Stomach smooth muscle (tissue), 2 donors: ENCODE measurements around the gene CNKSR2.

Experiments
- H3K27ac ChIP-seq: one replicate; pipeline ENCODE4 v1.7.0; 2013; ENCODE audit warnings: mild to moderate bottlenecking, low read length, inconsistent platforms
- H3K27me3 ChIP-seq, 2 donors: one replicate each; pipeline ENCODE4 v1.7.0; 2013; ENCODE audit warnings: low read length in 2 of 2; ENCODE audit not compliant: insufficient read depth in 2 of 2, control insufficient read depth in 1 of 2
- H3K36me3 ChIP-seq, 2 donors: one replicate each; pipeline ENCODE4 v1.7.0; 2013; ENCODE audit warnings: low read length in 2 of 2; ENCODE audit not compliant: control insufficient read depth in 2 of 2, insufficient read depth in 2 of 2
- H3K4me1 ChIP-seq: one replicate; pipeline ENCODE4 v1.7.0; 2013; ENCODE audit warnings: low read length; ENCODE audit not compliant: control insufficient read depth, insufficient read depth
- H3K4me3 ChIP-seq, 2 donors: one replicate each; pipeline ENCODE4 v1.7.0; 2013; ENCODE audit warnings: low read length in 2 of 2
- H3K9ac ChIP-seq, 2 donors: one replicate each; pipeline ENCODE4 v1.7.0; 2013; ENCODE audit warnings: low read length in 2 of 2, mild to moderate bottlenecking in 1 of 2
- H3K9me3 ChIP-seq, 2 donors: one replicate each; pipeline ENCODE4 v1.7.0; 2013; ENCODE audit warnings: low read length in 2 of 2; ENCODE audit not compliant: control insufficient read depth in 2 of 2
- donor health status: healthy.
- donor health status: Pancreatic carcinoma.

The CNKSR2 gene

GRCh38 chrX:21586001-21586400 lies 211.8 kb downstream of the CNKSR2 start:
- Histone ChIP-seq H3K9ac (no peak overlapping the region), H3K27ac (no peak overlapping the region), H3K27me3 (no peaks in the 10 kb centered on the region), H3K4me1 (no peaks in the 10 kb centered on the region), H3K4me3 (no peak overlapping the region), H3K9me3 (peaks cover 0 to 4% of the 10 kb centered on the region in 2 donors), H3K36me3 (no peaks in the 10 kb centered on the region)

DNA sequence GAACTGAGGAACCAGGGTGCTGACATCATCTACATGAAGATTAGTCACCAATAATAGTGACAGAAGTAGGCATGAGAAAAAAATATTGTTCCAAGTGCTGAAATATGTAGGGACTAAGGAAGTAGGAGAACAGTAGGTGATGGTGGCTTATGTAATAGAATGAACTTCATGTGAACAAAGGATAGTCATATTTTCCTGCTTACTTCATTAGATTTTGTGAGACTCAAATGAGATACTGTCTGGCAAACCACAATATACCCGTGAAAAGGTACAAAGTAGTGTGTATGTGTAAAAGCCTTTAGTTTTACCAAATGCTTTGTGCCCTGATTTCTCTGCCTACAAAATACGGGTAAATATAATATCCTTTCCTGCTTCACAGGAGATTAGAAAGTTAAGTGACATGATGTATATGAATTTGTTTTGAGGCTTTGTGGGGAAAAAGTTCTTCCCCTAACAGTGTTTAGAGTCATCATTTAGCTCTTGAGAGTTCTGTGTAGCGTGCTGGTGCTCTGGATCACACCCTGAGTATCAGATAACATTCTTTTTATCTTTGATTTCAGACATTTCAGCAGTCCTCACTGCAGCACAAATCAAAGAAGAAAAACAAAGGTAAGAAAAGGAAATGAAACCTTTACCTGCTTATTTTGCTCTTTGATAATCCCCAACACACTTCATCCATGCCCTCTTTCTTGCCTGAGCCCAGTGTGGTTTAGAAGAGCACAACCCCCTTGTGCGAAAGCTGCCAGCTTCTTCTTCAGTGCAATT lies 216.0 kb downstream of the CNKSR2 start:
- Histone ChIP-seq H3K4me3 (no peak overlapping the region), H3K4me1 (no peaks in the 10 kb centered on the region), H3K9ac (no peak overlapping the region), H3K36me3 (no peaks in the 10 kb centered on the region), H3K9me3 (peaks cover 0 to 4% of the 10 kb centered on the region in 2 donors), H3K27me3 (no peaks in the 10 kb centered on the region), H3K27ac (no peak overlapping the region)

- no peaks in the 10 kb centered on the region for H3K9me3 ChIP-seq
- no peaks in the 10 kb centered on the region for H3K4me1 ChIP-seq
- H3K4me3 ChIP-seq, result no peak overlapping the region
- H3K36me3 ChIP-seq, result no peaks in the 10 kb centered on the region
- H3K27ac ChIP-seq, result no peak overlapping the region
- no peak overlapping the region for H3K9ac ChIP-seq
- H3K27me3 ChIP-seq, result no peaks in the 10 kb centered on the region
Measured at GRCh38 chrX:21606002-21606401, 231.8 kb downstream of the CNKSR2 start.

DNA sequence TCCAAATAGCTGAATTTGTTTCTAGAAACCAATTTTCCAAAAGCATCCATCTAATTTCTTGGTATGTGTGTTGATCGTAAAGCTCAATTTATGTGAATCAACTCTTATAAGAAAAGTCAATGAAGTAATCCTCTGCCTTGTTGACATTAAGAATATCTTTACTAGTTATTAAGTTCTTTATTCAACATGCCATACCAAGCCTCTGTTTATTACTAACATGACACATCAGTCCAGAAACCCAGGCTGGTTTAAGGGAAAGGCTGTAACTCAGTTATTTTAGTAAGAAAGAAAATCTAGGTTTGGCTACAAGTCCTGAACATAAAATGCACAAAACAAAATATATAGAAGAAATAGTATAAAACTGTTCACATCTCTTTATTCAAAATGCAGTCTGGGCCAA lies 235.9 kb downstream of the CNKSR2 start:
- Histone ChIP-seq H3K4me1 (no peaks in the 10 kb centered on the region), H3K27me3 (no peaks in the 10 kb centered on the region), H3K9ac (no peak overlapping the region), H3K27ac (no peak overlapping the region), H3K36me3 (no peaks in the 10 kb centered on the region), H3K4me3 (no peak overlapping the region), H3K9me3 (no peaks in the 10 kb centered on the region)

DNA sequence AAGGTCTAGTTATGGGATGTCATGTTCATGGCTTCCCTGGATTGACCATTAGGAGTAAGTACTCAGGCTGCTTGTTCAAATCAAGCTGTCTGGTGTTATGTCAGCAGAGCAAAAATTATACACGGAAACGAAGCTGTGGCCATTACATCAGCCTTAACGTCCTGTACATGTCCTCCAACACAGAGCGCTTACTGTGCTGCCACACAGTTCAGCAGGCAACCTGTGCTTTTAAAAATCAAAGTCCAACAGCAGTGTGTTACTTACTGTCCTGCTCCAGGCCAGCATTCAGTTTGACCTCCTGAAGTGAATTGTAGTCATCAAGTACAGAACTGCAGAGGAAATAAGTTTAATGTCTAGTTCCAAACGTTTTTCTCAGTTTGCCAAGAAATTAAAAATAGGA lies 237.9 kb downstream of the CNKSR2 start:
- Histone ChIP-seq H3K4me3 (no peak overlapping the region), H3K9ac (no peak overlapping the region), H3K4me1 (no peaks in the 10 kb centered on the region), H3K9me3 (no peaks in the 10 kb centered on the region), H3K27ac (no peak overlapping the region), H3K36me3 (no peaks in the 10 kb centered on the region), H3K27me3 (no peaks in the 10 kb centered on the region)

DNA sequence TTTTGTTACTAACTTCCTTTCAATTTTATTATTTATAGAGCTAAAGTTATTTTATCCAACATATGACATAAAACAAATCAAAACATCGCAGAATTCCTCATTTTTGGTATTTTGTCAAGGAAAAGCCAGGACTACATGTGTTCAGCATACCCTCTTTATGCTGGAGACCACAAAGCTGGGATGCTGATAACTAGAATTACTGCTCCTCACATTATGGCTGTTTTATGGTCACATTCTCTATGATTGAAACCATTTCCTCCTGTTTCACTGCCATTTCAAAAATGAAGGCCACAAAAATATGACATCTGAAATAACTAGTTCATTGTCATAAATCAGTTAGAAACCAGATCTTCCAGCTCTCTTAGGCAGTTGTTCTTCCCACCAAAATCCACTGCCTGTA lies 242.2 kb downstream of the CNKSR2 start:
- Histone ChIP-seq H3K27ac (no peak overlapping the region), H3K4me1 (no peaks in the 10 kb centered on the region), H3K36me3 (no peaks in the 10 kb centered on the region), H3K4me3 (no peak overlapping the region), H3K9me3 (no peaks in the 10 kb centered on the region), H3K9ac (no peak overlapping the region), H3K27me3 (no peaks in the 10 kb centered on the region)

DNA sequence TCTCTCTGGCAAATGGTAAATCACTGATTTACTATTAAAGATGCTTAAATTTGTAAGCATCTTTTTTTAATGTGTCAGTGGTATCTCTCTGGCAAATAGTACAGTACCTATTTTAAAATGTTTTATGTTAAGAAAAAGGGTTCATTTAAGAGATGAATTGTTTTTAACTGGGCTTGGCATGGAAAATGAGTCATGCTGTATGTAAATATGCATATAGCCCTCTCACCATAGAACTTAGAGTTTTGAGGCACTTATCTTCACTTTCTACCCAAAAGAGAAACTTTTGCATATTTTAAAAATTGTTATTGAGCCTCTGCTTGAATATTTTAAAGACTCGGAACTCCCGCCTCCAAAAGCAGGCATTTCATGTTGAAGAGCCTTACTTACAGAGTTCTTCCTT lies 246.0 kb downstream of the CNKSR2 start:
- no peak overlapping the region for H3K27ac ChIP-seq
- no peak overlapping the region for H3K9ac ChIP-seq
- H3K4me1 ChIP-seq, result no peaks in the 10 kb centered on the region
- no peaks in the 10 kb centered on the region for H3K27me3 ChIP-seq
- no peaks in the 10 kb centered on the region for H3K36me3 ChIP-seq
- H3K9me3 ChIP-seq, result no peaks in the 10 kb centered on the region
- H3K4me3 ChIP-seq, result no peak overlapping the region

DNA sequence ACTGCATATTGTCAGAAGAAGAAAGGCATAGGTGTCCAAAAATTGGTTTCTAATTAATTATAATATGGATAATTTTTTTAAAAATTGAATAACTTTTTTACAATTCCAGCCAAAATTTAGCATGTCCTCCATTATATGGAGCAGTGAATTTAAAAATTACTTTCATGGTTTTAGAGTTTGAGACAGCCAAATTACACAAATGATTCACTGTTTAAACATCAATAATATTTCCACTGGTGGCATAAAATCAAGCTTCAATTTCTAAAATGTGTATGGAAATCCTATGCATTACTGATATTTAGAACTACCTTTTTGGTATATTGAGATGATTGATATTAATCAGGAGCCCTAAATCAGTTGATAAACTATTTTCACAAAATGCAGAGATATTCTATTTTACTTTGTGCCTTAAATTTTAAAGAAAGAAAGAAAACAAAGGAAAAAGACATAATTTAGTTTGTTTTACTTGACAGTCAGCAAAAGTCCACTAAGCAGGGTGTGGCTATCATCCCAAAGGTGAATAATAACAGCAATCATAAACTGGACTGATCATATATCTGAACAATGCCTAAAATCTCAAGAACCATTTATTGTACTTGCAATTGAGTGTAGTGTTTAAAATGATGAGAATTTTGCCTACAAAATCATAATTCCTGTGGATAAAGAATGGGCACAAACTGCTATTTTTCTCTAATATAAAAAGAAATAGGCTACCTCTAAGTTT lies 249.7 kb downstream of the CNKSR2 start:
- no peak overlapping the region for H3K4me3 ChIP-seq
- no peaks in the 10 kb centered on the region for H3K36me3 ChIP-seq
- no peak overlapping the region for H3K9ac ChIP-seq
- no peaks in the 10 kb centered on the region for H3K27me3 ChIP-seq
- H3K4me1 ChIP-seq, result no peaks in the 10 kb centered on the region
- H3K27ac ChIP-seq, result no peak overlapping the region
- H3K9me3 ChIP-seq, result no peaks in the 10 kb centered on the region

- Histone ChIP-seq H3K9ac (no peak overlapping the region), H3K4me1 (no peaks in the 10 kb centered on the region), H3K27ac (no peak overlapping the region)
Measured at GRCh38 chrX:21632027-21632426, 257.8 kb downstream of the CNKSR2 start.

GRCh38 chrX:21638311-21638710 lies 264.1 kb downstream of the CNKSR2 start:
- Histone ChIP-seq H3K4me1 (no peaks in the 10 kb centered on the region), H3K4me3 (no peak overlapping the region), H3K27ac (no peak overlapping the region), H3K27me3 (no peaks in the 10 kb centered on the region), H3K9ac (no peak overlapping the region), H3K36me3 (no peaks in the 10 kb centered on the region), H3K9me3 (no peaks in the 10 kb centered on the region)

More at GRCh38 chrX:21632027-21632426, 257.8 kb downstream of the CNKSR2 start:
- Histone ChIP-seq H3K36me3 (no peaks in the 10 kb centered on the region), H3K9me3 (no peaks in the 10 kb centered on the region), H3K27me3 (no peaks in the 10 kb centered on the region), H3K4me3 (no peak overlapping the region)

GRCh38 chrX:21639775-21640174 lies 265.6 kb downstream of the CNKSR2 start:
- Histone ChIP-seq H3K27me3 (no peaks in the 10 kb centered on the region), H3K4me3 (no peak overlapping the region), H3K36me3 (no peaks in the 10 kb centered on the region), H3K9ac (no peak overlapping the region), H3K27ac (no peak overlapping the region), H3K9me3 (no peaks in the 10 kb centered on the region), H3K4me1 (no peaks in the 10 kb centered on the region)
